Measurements from ENCODE around the gene ZFP82.

ZFP82 gene

GRCh38 chr19:36363845-36364244 is 54.6 kb downstream of the ZFP82 start:
- DNase-seq: no peak
